GM18907 (cell line): Measurements from ENCODE around the gene R3HDM2.

Experiments used
- ATAC-seq: cut with Tn5 transposase; IDR thresholded peaks from one replicate; pipeline ENCODE4 v1.9.1; 2021; ENCODE audit warnings: mild to moderate bottlenecking, moderate library complexity; ENCODE audit not compliant: unreplicated experiment

Gene R3HDM2

GRCh38 chr12:57220770-57221168 lies 210.1 kb downstream of the R3HDM2 start:
- ATAC-seq, result no peak

- no peak for ATAC-seq
These were observed 210.7 kb downstream of the R3HDM2 start for GRCh38 chr12:57219993-57220754.

GRCh38 chr12:57219205-57219992 lies 211.4 kb downstream of the R3HDM2 start:
- ATAC-seq, result no peak

GRCh38 chr12:57218030-57218853 lies 212.6 kb downstream of the R3HDM2 start:
- no peak for ATAC-seq

GRCh38 chr12:57216921-57217879 lies 213.6 kb downstream of the R3HDM2 start:
- no peak for ATAC-seq

- ATAC-seq, result no peak
These were observed 214.6 kb downstream of the R3HDM2 start, which contains the start of gene NXPH4 for GRCh38 chr12:57216014-57216911. TSS of gene NXPH4 (plus strand) at chr12:57216794. CDS start at chr12:57216970, 176 bp downstream.

GRCh38 chr12:57215668-57216013 lies 215.2 kb downstream of the R3HDM2 start:
- no peak for ATAC-seq

- ATAC-seq, result no peak
These were observed 215.8 kb downstream of the R3HDM2 start for GRCh38 chr12:57215065-57215464.

GRCh38 chr12:57214398-57214781 lies 216.5 kb downstream of the R3HDM2 start:
- ATAC-seq, result no peak

GRCh38 chr12:57213763-57214397 lies 217.0 kb downstream of the R3HDM2 start:
- no peak for ATAC-seq

- peak; percentile 47 for ATAC-seq
These were observed 217.7 kb downstream of the R3HDM2 start for GRCh38 chr12:57213058-57213715.

- no peak for ATAC-seq
These were observed 218.2 kb downstream of the R3HDM2 start for GRCh38 chr12:57212701-57213057.

GRCh38 chr12:57211791-57212700 lies 218.8 kb downstream of the R3HDM2 start:
- ATAC-seq, result no peak

GRCh38 chr12:57210926-57211692 lies 219.7 kb downstream of the R3HDM2 start:
- ATAC-seq, result no peak

GRCh38 chr12:57210461-57210860 lies 220.4 kb downstream of the R3HDM2 start:
- ATAC-seq, result no peak

- no peak for ATAC-seq
These were observed 220.9 kb downstream of the R3HDM2 start for GRCh38 chr12:57209916-57210315.
